HepG2 (cell line): ENCODE results near the gene S100A6. TPM values are rescaled to one million over a fixed set of nuclear protein-coding genes. Genes with fewer than 3 reads are reported as not detected.

Experiments
- ARNTL ChIP-seq: sonication (generic); formaldehyde crosslinking; IDR thresholded peaks from 2 replicates; pipeline ENCODE4 v1.4.0; 2020; ENCODE audit warnings: mild to moderate bottlenecking, missing genetic modification reagents
- ATF5 ChIP-seq: sonication (generic); formaldehyde crosslinking; IDR thresholded peaks from 2 replicates; pipeline ENCODE4 v1.4.0; 2020; ENCODE audit warnings: mild to moderate bottlenecking, low read depth, missing genetic modification reagents
- GABPB1 ChIP-seq: IDR thresholded peaks from 2 replicates; pipeline ENCODE4 v1.6.1; 2016; ENCODE audit warnings: mild to moderate bottlenecking, missing genetic modification reagents, moderate library complexity, missing compliant biosample characterization
- HNRNPL ChIP-seq: fragments of 200-400 bp; formaldehyde crosslinking; IDR thresholded peaks from 2 replicates; pipeline ENCODE4 v1.6.1; 2017; ENCODE audit warnings: mild to moderate bottlenecking, low read depth, low read length
- ISL2 ChIP-seq: sonication (generic); formaldehyde crosslinking; IDR thresholded peaks from 2 replicates; pipeline ENCODE4 v1.5.0; 2020; ENCODE audit warnings: missing genetic modification reagents
- NCOA5 ChIP-seq: sonication (generic); formaldehyde crosslinking; IDR thresholded peaks from 2 replicates; pipeline ENCODE4 v1.4.0; 2020; ENCODE audit warnings: missing genetic modification reagents
- POGK ChIP-seq: sonication (generic); formaldehyde crosslinking; conservative IDR thresholded peaks from 2 replicates; pipeline ENCODE4 v1.8.0; 2022; ENCODE audit warnings: mild to moderate bottlenecking, moderate library complexity, missing genetic modification reagents
- RNF219 ChIP-seq: sonication (generic); formaldehyde crosslinking; IDR thresholded peaks from 2 replicates; pipeline ENCODE4 v1.5.0; 2020; ENCODE audit warnings: mild to moderate bottlenecking, missing genetic modification reagents
- SP5 ChIP-seq: IDR thresholded peaks from 2 replicates; pipeline ENCODE4 v1.6.1; 2016; ENCODE audit warnings: low read depth, borderline replicate concordance
- TCF7 ChIP-seq: sonication (generic); IDR thresholded peaks from 2 replicates; pipeline ENCODE4 v1.6.1; 2016; ENCODE audit warnings: antibody characterized with exemption, low read depth
- ZFY ChIP-seq: sonication (generic); formaldehyde crosslinking; IDR thresholded peaks from 2 replicates; pipeline ENCODE4 v1.4.0; 2020; ENCODE audit warnings: missing genetic modification reagents
- ZNF333 ChIP-seq: sonication (generic); formaldehyde crosslinking; IDR thresholded peaks from 2 replicates; pipeline ENCODE4 v1.4.0; 2020; ENCODE audit warnings: mild to moderate bottlenecking, missing genetic modification reagents, borderline replicate concordance
- ZNF75D ChIP-seq: sonication (generic); formaldehyde crosslinking; IDR thresholded peaks from 2 replicates; pipeline ENCODE4 v1.8.1; 2023; ENCODE audit warnings: missing genetic modification reagents, mild to moderate bottlenecking, borderline replicate concordance
- ZNF780A ChIP-seq: sonication (generic); formaldehyde crosslinking; IDR thresholded peaks from 2 replicates; pipeline ENCODE4 v1.8.0; 2022; ENCODE audit warnings: mild to moderate bottlenecking, missing genetic modification reagents, moderate library complexity
- ZNF878 ChIP-seq: sonication (generic); formaldehyde crosslinking; IDR thresholded peaks from 2 replicates; pipeline ENCODE4 v1.8.1; 2023; ENCODE audit warnings: mild to moderate bottlenecking, missing genetic modification reagents, moderate library complexity
- ZSCAN21 ChIP-seq: sonication (generic); formaldehyde crosslinking; IDR thresholded peaks from 2 replicates; pipeline ENCODE4 v1.8.0; 2022; ENCODE audit warnings: mild to moderate bottlenecking, missing genetic modification reagents, moderate library complexity, borderline replicate concordance
- polyA plus RNA-seq, 8 experiments: library from polyadenylated mRNA; depleted of rRNA in 3 of 8; stranded (reverse) in 7 of 8; unstranded in 1 of 8; fragments of >200 nt; fragmentation: Illumina TruSeq in 4 of 8; extraction: Trizol in 4 of 8; gene quantifications; 2 replicates each; pipeline versions ENCODE4 v1.2.1 to v1.2.3, GENCODE V29; 2011 to 2016; ENCODE audit warnings: low read depth in 4 of 8, missing spikeins in 1 of 8, mixed read lengths in 1 of 8; ENCODE audit not compliant: insufficient read depth in 1 of 8
- total RNA-seq, 5 experiments: library from RNA; depleted of rRNA; stranded (reverse); fragments of >200 nt; fragmentation: Illumina TruSeq; extraction: Trizol; gene quantifications; 2 replicates each; pipeline ENCODE4 v1.2.3, GENCODE V29; 2016; ENCODE audit warnings: low read depth in 1 of 5

Gene S100A6
- total and polyA plus RNA-seq, 2 of the 13 experiments (the other 11 are each of a cell fraction or from before 2014, with no cell fraction given): 72.9 to 85.0 TPM

- no peak for TF ChIP-seq SP5 (CRISPR knock-in tag)
- TF ChIP-seq GABPB1: no peak
- TF ChIP-seq ZNF75D (CRISPR knock-in tag): no peak
- TF ChIP-seq ZNF780A (CRISPR knock-in tag): no peak
- no peak for TF ChIP-seq ZSCAN21 (CRISPR knock-in tag)
- TF ChIP-seq ZNF333 (CRISPR knock-in tag): no peak
- no peak for TF ChIP-seq ARNTL (CRISPR knock-in tag)
- TF ChIP-seq ISL2: no peak
- TF ChIP-seq TCF7: no peak
- no peak for TF ChIP-seq ZFY
- no peak for TF ChIP-seq NCOA5 (CRISPR knock-in tag)
- no peak for TF ChIP-seq RNF219 (CRISPR knock-in tag)
- TF ChIP-seq HNRNPL: 0 out of 2 replicates have a peak, but pooled peaks have one; percentile 68
- no peak for TF ChIP-seq ATF5 (CRISPR knock-in tag)
- TF ChIP-seq POGK: no peak
- TF ChIP-seq ZNF878: no peak
- TF ChIP-seq, all 625 proteins: peak for 5
These were observed 13.2 kb upstream of the S100A6 start, which contains the start of gene S100A3 (continued) for GRCh38 chr1:153548722-153549688.
